ENCODE results near the gene EXOC3L1.

EXOC3L1 gene

GRCh38 chr16:67163164-67163998 lies 26.6 kb downstream of the EXOC3L1 start:
- no peak for DNase-seq (ENCODE audit: low spot score)
- peak overlapping the region; percentile 53 for H2BK5ac ChIP-seq (ENCODE audit: low read length)
- peaks cover 6% of the 10 kb centered on the region for H3K79me1 ChIP-seq (ENCODE audit: low read depth, low read length)
- H3K9me3 ChIP-seq (replicated peaks in 1 of 2; ENCODE audit: control insufficient read depth in 2 of 2, insufficient read depth in 1 of 2, low read depth in 1 of 2, low read length in 2 of 2) = peaks cover 0 to 11% of the 10 kb centered on the region in 2 donors
- H2AFZ ChIP-seq (ENCODE audit: low read length) = peak overlapping the region; percentile 98
- peak overlapping the region; percentile 43 for H4K8ac ChIP-seq (ENCODE audit: low read depth, low read length)
- H3K23ac ChIP-seq (ENCODE audit: low read depth, low read length, poor library complexity) = peak overlapping the region; percentile 95
- peak overlapping the region; percentile 47 to 78 for H3K4me3 ChIP-seq (ENCODE audit: low read length in 2 of 2)
- peaks cover 15 to 17% of the 10 kb centered on the region in 2 donors for H3K4me1 ChIP-seq (ENCODE audit: control insufficient read depth in 2 of 2, insufficient read depth in 1 of 2, low read depth in 1 of 2, low read length in 2 of 2)
- peak overlapping the region; percentile 90 for H2BK12ac ChIP-seq (ENCODE audit: low read length)
- H2AK5ac ChIP-seq (ENCODE audit: low read depth, low read length) = peak overlapping the region; percentile 75
- WGBS, 2 donors (ENCODE audit: extremely low coverage in 2 of 2, insufficient read length in 2 of 2, insufficient replicate concordance in 1 of 2) = no CpG with 5 or more reads among the region's 99 CpGs
- no peaks in the 10 kb centered on the region for H3K36me3 ChIP-seq (replicated peaks in 1 of 2; ENCODE audit: control insufficient read depth in 2 of 2, insufficient read depth in 2 of 2, low read length in 2 of 2)
- no peak overlapping the region for H3K27ac ChIP-seq (replicated peaks; ENCODE audit: low read length)
- H4K91ac ChIP-seq (ENCODE audit: low read depth, low read length, poor library complexity) = no peak overlapping the region
- H3K9ac ChIP-seq (ENCODE audit: low read depth, low read length, poor library complexity) = peak overlapping the region; percentile 86
- H2BK120ac ChIP-seq (ENCODE audit: low read depth, low read length) = no peak overlapping the region
- H3K4ac ChIP-seq (ENCODE audit: low read length) = no peak overlapping the region
- peak overlapping the region; percentile 20 for H2BK15ac ChIP-seq (ENCODE audit: low read length)
- H3K18ac ChIP-seq (ENCODE audit: low read length) = peak overlapping the region; percentile 92
- H3K27me3 ChIP-seq (ENCODE audit: control insufficient read depth in 3 of 3, insufficient read depth in 3 of 3, low read depth in 1 of 3, low read length in 3 of 3) = peaks cover 80 to 100% (median 99%) of the 10 kb centered on the region in 3 experiments
- peak overlapping the region; percentile 94 for H3K4me2 ChIP-seq (ENCODE audit: insufficient read depth, low read length, poor library complexity, severe bottlenecking)
- peak overlapping the region; percentile 75 for H3K14ac ChIP-seq (ENCODE audit: low read length)

GRCh38 chr16:67162506-67163163 lies 27.3 kb downstream of the EXOC3L1 start:
- Histone ChIP-seq H2BK5ac (ENCODE audit: low read length) (no peak overlapping the region), H4K8ac (ENCODE audit: low read depth, low read length) (no peak overlapping the region), H2BK12ac (ENCODE audit: low read length) (peak overlapping the region; percentile 81), H3K4me1 (ENCODE audit: control insufficient read depth in 2 of 2, insufficient read depth in 1 of 2, low read depth in 1 of 2, low read length in 2 of 2) (peaks cover 15 to 17% of the 10 kb centered on the region in 2 donors), H3K27me3 (ENCODE audit: control insufficient read depth in 3 of 3, insufficient read depth in 3 of 3, low read depth in 1 of 3, low read length in 3 of 3) (peaks cover 82 to 100% (median 99%) of the 10 kb centered on the region in 3 experiments), H3K4me2 (ENCODE audit: insufficient read depth, low read length, poor library complexity, severe bottlenecking) (peak overlapping the region; percentile 94), H2BK120ac (ENCODE audit: low read depth, low read length) (no peak overlapping the region), H3K36me3 (replicated peaks in 1 of 2; ENCODE audit: control insufficient read depth in 2 of 2, insufficient read depth in 2 of 2, low read length in 2 of 2) (no peaks in the 10 kb centered on the region), H3K9ac (ENCODE audit: low read depth, low read length, poor library complexity) (no peak overlapping the region), H2AK5ac (ENCODE audit: low read depth, low read length) (peak overlapping the region; percentile 44), H3K4ac (ENCODE audit: low read length) (no peak overlapping the region), H3K23ac (ENCODE audit: low read depth, low read length, poor library complexity) (peak overlapping the region; percentile 91), H3K27ac (replicated peaks; ENCODE audit: low read length) (no peak overlapping the region), H3K79me1 (ENCODE audit: low read depth, low read length) (peaks cover 6% of the 10 kb centered on the region), H3K14ac (ENCODE audit: low read length) (peak overlapping the region; percentile 75), H3K18ac (ENCODE audit: low read length) (peak overlapping the region; percentile 92), H2BK15ac (ENCODE audit: low read length) (peak overlapping the region; percentile 20), H4K91ac (ENCODE audit: low read depth, low read length, poor library complexity) (no peak overlapping the region), H3K4me3 (ENCODE audit: low read length in 2 of 2) (peak overlapping the region; percentile 47 to 78), H3K9me3 (replicated peaks in 1 of 2; ENCODE audit: control insufficient read depth in 2 of 2, insufficient read depth in 1 of 2, low read depth in 1 of 2, low read length in 2 of 2) (peaks cover 0 to 11% of the 10 kb centered on the region in 2 donors), H2AFZ (ENCODE audit: low read length) (peak overlapping the region; percentile 98)
- no CpG with 5 or more reads among the region's 44 CpGs for WGBS, 2 donors (ENCODE audit: extremely low coverage in 2 of 2, insufficient read length in 2 of 2, insufficient replicate concordance in 1 of 2)
- DNase-seq (ENCODE audit: low spot score) = no peak

- Histone ChIP-seq H3K27me3 (ENCODE audit: control insufficient read depth in 3 of 3, insufficient read depth in 3 of 3, low read depth in 1 of 3, low read length in 3 of 3) (peaks cover 79 to 100% (median 99%) of the 10 kb centered on the region in 3 experiments), H2BK15ac (ENCODE audit: low read length) (no peak overlapping the region), H4K8ac (ENCODE audit: low read depth, low read length) (no peak overlapping the region), H4K91ac (ENCODE audit: low read depth, low read length, poor library complexity) (no peak overlapping the region), H2BK5ac (ENCODE audit: low read length) (peak overlapping the region; percentile 66), H3K79me1 (ENCODE audit: low read depth, low read length) (peaks cover 6% of the 10 kb centered on the region), H3K4me1 (ENCODE audit: control insufficient read depth in 2 of 2, insufficient read depth in 1 of 2, low read depth in 1 of 2, low read length in 2 of 2) (peaks cover 15 to 17% of the 10 kb centered on the region in 2 donors), H3K18ac (ENCODE audit: low read length) (peak overlapping the region; percentile 76), H2AFZ (ENCODE audit: low read length) (no peak overlapping the region), H2AK5ac (ENCODE audit: low read depth, low read length) (peak overlapping the region; percentile 97), H2BK120ac (ENCODE audit: low read depth, low read length) (no peak overlapping the region), H3K9ac (ENCODE audit: low read depth, low read length, poor library complexity) (no peak overlapping the region), H3K9me3 (replicated peaks in 1 of 2; ENCODE audit: control insufficient read depth in 2 of 2, insufficient read depth in 1 of 2, low read depth in 1 of 2, low read length in 2 of 2) (peaks cover 0 to 11% of the 10 kb centered on the region in 2 donors), H3K4me3 (ENCODE audit: low read length in 2 of 2) (peak overlapping the region in 1 of 2 donors; percentile 18), H3K4ac (ENCODE audit: low read length) (no peak overlapping the region), H3K23ac (ENCODE audit: low read depth, low read length, poor library complexity) (peak overlapping the region; percentile 89), H3K36me3 (replicated peaks in 1 of 2; ENCODE audit: control insufficient read depth in 2 of 2, insufficient read depth in 2 of 2, low read length in 2 of 2) (no peaks in the 10 kb centered on the region), H3K4me2 (ENCODE audit: insufficient read depth, low read length, poor library complexity, severe bottlenecking) (no peak overlapping the region), H3K27ac (replicated peaks; ENCODE audit: low read length) (no peak overlapping the region), H2BK12ac (ENCODE audit: low read length) (peak overlapping the region; percentile 41), H3K14ac (ENCODE audit: low read length) (no peak overlapping the region)
- no peak for DNase-seq (ENCODE audit: low spot score)
- WGBS, 2 donors (ENCODE audit: extremely low coverage in 2 of 2, insufficient read length in 2 of 2, insufficient replicate concordance in 1 of 2) = no CpG with 5 or more reads among the region's 25 CpGs
Observed at GRCh38 chr16:67161595-67162058, 28.3 kb downstream of the EXOC3L1 start.

All from neuronal stem cell (in vitro differentiated cells).